ENCODE data around the gene ZBTB9.
"Not testable (repeated sequence)": the region's sequence is repeated elsewhere in the genome, so short reads cannot be mapped to it uniquely, and the experiment has no call there.

DNA sequence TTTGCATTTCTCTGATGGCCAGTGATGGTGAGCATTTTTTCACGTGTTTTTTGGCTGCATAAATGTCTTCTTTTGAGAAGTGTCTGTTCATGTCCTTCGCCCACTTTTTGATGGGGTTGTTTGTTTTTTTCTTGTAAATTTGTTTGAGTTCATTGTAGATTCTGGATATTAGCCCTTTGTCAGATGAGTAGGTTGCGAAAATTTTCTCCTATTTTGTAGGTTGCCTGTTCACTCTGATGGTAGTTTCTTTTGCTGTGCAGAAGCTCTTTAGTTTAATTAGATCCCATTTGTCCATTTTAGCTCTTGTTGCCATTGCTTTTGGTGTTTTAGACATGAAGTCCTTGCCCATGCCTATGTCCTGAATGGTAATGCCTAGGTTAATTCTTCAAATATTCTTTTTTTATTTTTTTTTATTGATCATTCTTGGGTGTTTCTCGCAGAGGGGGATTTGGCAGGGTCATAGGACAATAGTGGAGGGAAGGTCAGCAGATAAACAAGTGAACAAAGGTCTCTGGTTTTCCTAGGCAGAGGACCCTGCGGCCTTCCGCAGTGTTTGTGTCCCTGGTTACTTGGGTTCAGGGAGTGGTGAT is 30.4 kb downstream of the ZBTB9 start:
- TF ChIP-seq CTCF (conservative IDR thresholded peaks at IDR 0.05; ENCODE audit: low read length); EZH2phosphoT487 (IDR thresholded peaks at IDR 0.05; ENCODE audit: borderline replicate concordance): not testable (repeated sequence)
